ENCODE measurements around the gene TGFBI.
"Not testable (repeated sequence)": the region's sequence is repeated elsewhere in the genome, so short reads cannot be mapped to it uniquely, and the experiment has no call there.

Gene TGFBI

DNA sequence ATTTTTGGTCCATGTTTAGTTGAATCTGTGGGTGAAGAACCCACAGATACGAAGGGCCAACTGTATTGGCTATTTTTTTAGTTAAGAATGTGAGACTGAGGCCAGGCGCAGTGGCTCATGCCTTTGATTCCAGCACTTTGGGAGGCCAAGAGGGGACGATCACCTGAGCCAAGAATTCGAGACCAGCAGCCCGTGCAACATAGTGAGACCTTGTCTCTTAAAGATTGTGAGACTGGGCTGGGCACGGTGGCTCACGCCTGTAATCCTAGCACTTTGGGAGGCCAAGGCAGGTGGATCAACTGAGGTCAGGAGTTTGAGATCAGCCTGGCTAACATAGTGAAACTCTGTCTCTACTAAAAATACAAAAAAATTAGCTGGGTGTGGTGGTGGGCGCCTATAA, 16.2 kb downstream of the TGFBI start:
- not testable (repeated sequence) for DNase-seq (ENCODE audit: low read depth in 2 of 2)

DNA sequence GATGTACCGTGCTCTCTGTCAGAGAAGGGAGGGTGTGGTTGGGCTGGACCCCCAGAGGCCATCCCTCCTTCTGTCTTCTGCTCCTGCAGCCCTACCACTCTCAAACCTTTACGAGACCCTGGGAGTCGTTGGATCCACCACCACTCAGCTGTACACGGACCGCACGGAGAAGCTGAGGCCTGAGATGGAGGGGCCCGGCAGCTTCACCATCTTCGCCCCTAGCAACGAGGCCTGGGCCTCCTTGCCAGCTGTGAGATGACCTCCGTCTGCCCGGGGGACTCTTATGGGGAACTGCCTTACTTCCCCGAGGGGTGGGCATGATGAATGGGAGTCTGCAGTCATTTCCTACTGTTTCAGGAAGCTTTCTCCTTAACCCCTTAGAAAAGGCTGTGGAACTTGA, 17.5 kb downstream of the TGFBI start:
- no peak for DNase-seq (ENCODE audit: low read depth in 2 of 2)

DNA sequence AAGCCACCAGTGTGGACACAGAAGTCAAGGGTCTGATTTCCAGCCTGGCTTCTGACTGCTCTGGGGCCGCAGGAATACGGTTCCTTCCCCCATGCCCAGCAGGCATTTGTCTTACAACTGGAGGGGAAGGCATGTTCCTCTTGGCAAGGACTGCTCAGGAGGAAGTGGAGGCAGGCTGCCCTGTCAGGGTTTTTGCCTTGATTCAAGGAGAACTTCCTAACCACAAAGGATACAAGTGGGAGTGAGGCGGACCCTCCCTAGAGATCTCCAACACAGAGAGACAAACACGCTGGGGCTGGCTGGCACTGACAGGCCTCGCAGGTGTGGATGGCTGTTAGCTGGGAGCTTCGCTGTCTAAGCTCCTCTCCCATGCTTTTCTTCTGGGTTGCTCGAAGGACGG, 19.1 kb downstream of the TGFBI start:
- DNase-seq (ENCODE audit: low read depth in 2 of 2), result no peak

DNA sequence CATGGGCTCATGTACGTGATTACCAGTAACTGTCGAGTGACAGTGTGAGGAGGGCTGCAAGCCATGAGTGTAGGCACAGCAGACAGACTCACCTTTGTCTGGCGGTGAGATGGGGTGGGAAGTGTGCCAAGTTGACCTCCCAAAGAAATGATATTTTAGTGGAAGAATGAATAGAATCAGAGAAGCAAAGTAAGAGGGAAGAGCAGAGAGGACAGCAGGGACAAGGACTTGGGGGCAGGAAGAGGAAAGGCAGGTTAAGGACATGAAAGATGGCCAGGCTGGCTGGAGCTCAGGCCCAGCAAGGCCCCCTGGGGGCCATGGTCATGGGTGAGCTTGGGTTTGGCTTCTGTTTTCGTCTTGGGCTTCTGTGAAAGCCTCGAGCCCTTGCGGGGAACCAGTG, 20.2 kb downstream of the TGFBI start:
- no peak for DNase-seq (ENCODE audit: low read depth in 2 of 2)

DNA sequence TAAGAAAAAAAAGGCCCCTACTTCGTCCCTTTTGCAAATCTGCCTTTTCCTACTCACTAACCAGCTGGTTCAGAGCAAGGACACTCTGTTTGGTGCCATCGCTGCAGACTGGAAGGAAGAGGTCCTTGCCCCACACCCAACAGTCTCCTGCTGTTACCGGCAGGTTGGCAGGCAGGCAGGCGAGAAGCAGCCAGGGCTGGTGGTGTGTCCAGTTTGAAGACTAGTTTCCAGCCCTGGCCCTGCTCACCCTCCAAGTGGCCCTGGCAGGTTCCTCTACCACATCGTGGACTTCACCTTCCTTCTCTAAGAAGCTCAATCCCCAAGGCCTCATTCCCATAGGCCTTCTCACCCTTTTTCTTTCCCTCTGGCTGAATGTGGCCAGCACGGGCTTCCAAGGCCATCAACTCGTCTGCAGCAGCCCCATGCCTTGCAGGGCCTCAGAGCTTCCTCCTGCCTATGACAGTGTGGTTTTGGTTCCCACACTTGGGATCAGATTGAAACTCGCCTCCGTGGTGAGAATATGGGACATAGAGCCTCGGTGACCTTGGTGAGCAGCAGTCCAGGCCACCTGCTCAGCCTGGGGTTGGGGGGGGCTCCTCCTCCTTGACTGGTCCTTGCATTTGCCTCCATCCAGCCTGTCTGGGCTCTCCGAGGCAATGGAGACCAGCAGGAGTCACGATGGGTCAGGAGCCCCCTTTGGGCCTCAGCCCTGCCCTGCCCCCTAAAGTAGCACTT, 22.9 kb downstream of the TGFBI start:
- DNase-seq (ENCODE audit: low read depth in 2 of 2), result no peak

DNA sequence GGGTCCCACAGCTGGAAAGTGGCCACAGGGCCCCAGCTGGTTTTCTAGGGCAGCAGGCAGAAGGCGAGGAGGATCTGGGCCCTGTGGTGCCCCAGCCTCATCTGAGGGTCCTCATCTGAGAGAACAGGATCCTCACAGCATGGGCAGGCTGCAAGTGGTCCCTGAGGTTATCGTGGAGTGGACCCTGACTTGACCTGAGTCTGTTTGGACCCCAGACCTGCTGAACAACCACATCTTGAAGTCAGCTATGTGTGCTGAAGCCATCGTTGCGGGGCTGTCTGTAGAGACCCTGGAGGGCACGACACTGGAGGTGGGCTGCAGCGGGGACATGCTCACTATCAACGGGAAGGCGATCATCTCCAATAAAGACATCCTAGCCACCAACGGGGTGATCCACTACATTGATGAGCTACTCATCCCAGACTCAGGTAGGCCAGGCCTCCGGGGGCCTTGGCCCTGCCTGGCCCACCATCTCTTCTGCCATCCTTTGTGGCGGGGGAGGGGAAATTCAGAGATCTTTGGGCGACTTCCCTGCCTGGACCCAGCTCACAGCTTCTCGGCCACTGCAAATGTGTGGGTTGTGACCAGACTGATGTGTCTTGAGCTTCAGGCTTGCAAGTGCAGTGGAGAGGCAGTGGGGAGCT, 24.0 kb downstream of the TGFBI start:
- no peak for DNase-seq (ENCODE audit: low read depth in 2 of 2)

DNA sequence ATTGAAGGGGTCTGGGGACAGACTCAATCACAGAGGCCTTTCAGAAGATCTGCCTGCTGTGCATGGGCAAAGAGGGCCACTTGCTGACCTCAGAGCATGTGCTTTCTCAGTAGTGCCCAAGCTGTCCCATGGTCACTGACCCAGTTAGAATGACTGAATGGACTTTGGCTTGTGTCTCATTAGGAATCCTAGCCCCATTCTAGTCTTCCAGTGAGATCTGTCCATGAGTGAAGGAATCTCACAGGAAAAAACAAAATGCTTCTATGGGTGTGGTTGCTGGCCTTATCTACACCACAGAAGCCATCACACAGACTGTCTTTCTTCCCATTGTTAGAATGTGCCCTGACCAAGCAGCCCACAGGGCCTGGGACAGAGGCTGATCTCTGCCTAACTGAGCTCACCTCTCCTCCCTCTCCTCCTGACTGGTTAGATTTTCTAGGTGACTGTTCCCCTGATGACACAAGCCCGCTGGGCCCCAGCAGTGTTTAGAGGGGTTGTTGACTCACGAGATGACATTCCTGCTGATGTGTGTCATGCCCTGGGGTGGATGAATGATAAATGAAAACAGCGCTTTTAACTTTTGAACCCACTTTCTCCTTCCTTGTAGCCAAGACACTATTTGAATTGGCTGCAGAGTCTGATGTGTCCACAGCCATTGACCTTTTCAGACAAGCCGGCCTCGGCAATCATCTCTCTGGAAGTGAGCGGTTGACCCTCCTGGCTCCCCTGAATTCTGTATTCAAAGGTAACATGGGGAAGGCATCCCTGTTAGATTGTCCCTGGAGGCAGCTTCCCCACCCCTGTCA, 24.8 kb downstream of the TGFBI start:
- DNase-seq (ENCODE audit: low read depth in 2 of 2), result no peak

DNA sequence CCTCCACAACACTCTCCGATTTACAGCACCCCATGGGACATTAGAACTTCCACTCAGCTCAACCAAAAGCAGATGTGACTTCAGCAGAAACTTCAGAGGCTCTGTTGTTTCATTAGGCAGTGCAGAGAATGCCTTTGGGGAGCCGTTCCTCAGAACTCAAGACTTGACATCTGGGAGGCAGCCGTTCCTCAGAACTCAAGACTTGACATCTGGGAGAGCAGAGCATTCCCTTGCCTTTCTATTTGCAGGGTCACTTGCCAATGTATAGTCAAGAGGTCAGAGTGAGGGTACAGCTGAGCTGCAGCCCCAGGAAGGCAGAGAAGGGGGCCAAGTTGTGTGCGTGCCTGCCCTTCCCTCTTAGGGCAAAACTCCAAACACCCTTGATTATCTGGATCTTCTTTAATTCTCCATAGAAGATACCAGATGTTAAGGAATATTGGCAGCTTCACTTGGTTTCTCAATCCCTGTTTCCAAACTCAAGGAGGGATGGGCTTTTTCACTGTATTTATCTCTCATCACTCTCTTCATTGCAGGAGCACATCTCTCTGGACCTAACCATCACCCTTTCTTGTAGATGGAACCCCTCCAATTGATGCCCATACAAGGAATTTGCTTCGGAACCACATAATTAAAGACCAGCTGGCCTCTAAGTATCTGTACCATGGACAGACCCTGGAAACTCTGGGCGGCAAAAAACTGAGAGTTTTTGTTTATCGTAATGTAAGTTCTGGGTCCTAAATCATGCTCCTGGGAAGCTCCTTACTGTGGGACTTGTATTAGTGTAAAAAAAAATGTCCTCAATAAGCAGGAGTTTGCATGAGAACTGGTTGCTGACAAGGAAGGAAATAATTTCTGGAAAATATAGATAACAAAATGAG, 25.6 kb downstream of the TGFBI start:
- no peak for DNase-seq (ENCODE audit: low read depth in 2 of 2)

DNA sequence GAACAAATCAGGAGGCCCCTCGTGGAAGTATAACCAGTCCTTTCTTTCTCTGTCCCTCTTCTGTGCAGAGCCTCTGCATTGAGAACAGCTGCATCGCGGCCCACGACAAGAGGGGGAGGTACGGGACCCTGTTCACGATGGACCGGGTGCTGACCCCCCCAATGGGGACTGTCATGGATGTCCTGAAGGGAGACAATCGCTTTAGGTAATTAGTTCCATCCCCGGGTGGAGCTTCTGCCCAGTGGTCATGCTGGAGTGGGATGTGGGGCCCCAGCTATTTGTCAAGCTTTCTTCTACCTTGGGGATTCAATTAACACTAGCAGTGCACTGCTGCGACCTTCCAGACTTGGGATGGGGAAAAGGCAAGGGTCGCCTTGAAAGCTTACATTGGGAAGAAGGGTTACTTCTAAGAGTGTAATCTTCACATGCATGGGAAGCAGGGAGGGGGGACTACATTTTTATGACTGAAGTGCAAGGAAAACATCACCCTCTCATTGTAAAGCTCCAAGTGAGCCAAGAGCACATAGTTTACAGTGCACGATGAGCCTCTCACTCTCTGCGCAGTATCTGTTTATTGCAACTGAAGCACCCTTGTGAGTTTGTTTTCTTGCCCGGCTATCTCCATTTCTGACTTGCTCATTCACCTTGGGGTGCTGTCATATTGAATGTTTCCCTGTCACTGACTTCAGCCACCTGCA, 27.0 kb downstream of the TGFBI start:
- DNase-seq (ENCODE audit: low read depth in 2 of 2), result no peak

DNA sequence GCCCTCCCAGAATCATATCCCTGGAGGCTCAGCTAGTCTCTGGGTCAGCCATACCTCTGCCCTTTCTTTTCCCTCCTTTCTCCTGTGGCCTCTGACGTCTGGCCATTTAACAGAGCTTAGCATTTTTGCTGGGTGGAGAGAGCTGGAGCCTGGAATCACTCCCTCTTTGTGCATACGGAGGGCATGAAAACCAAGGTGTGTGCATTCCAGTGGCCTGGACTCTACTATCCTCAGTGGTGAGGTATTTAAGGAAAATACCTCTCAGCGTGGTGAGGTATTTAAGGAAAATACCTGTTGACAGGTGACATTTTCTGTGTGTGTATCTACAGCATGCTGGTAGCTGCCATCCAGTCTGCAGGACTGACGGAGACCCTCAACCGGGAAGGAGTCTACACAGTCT, 27.5 kb downstream of the TGFBI start:
- DNase-seq (ENCODE audit: low read depth in 2 of 2), result no peak

DNA sequence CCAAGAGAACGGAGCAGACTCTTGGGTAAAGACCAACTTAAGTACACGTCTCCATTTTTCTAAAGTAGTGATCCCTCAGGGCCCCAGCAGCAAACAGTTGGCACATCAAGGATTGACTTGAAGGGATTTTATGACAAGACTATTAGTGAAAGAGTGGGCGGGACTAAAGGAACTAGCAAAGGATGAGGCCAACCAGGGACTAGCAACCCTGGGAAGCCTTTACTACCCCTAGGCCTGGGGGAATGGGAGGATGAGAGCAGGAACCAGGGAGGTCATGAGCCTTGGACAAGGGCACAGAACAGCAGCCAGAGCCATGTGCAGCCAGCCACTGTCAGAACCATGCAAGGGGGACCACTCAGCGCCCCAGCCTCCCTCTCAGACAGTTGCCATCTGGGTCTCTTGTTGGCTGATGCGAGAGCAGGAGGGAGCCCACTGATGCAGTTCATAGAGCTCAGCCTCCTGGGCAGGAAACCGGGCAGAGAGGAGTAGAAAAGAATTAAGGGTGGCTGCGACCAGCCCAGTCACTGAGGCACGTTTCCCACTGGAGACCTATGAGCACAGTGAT, 28.1 kb downstream of the TGFBI start:
- DNase-seq (ENCODE audit: low read depth in 2 of 2), result no peak

DNA sequence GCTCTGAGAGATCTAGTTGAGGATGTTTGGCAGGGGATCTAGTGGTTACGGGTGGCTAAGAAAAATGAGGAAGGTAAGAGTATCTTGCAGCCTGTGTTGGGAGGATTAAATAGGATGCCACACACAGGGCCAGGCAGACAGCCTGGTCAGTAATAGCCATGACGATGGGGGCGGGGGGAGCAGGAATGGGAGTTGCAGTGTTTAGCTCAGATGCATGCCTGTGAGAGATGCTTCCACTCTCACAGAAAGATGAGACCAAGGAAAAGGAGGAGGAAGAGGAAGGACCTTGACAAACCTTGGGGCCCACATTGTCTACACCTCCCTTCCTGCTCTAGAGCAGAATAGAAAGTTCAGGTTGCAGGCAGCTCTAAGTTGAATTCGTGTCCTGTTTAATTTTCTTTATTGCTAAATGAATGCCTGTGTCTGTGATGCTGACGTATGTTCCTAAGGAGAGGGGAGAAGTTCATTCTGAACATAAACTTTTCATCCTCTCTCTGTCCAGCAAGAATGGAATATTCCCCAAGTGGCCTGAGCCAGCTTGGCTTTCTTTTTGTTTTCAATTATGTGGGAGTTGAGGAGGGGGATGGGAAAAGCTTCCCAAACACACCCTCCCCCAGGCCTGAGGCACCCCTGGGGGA, 28.7 kb downstream of the TGFBI start:
- no peak for DNase-seq (ENCODE audit: low read depth in 2 of 2)

DNA sequence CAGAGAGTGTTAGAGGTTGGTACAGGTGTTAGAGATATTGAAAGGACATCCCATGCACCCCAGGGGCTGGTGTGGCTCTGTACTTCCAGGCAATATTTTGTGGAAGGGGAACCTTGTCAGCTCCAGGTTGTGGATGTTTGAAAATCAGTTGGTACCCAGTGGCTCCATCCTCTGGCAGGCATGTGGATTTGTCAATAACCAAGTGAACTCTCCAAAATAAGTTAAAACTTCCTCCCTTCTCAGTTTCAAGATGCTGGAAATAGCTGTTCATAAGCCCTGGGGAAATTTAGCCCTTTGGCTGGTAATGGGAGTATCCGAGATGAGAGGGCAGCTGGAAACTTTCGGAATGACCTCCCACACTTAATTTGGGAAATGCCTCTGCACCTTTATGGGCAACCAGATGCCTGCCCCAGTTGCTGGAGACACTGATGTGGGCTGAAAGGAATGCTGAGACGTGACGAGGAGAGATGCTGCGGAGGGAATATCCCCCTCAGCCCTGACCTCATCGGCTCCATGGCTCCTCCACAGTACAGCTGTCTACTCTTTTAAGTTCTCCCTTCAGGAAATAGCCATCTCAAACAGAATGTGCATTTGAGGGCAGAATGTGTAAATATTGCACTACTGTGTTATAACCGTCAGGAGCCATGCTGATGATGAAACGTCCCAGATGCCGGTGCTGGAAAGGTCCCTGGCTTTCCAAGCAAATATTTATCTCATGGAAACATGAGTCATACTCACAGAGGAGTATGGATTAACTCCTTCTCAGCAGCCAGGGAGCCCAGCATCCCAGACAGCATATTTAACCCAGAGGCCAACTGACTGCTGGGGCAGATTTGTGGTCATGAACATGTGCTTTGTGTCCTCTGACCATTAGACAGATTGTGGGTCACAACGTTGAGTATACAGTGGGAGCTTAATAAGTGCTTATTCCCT, 29.5 kb downstream of the TGFBI start:
- no peak for DNase-seq (ENCODE audit: low read depth in 2 of 2)

DNA sequence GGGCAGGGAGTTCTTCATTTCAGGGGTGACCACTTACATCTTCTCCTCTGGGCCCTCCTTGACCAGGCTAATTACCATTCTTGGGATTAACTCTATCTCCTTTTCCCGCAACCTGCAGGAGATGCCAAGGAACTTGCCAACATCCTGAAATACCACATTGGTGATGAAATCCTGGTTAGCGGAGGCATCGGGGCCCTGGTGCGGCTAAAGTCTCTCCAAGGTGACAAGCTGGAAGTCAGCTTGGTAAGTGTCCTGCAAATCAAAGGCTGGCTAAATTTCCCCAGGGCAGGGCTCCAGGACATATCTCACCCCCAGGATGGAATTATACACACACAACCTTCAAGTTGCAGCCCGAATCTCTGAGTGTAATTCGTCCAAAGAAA, 30.2 kb downstream of the TGFBI start:
- no peak for DNase-seq (ENCODE audit: low read depth in 2 of 2)

DNA sequence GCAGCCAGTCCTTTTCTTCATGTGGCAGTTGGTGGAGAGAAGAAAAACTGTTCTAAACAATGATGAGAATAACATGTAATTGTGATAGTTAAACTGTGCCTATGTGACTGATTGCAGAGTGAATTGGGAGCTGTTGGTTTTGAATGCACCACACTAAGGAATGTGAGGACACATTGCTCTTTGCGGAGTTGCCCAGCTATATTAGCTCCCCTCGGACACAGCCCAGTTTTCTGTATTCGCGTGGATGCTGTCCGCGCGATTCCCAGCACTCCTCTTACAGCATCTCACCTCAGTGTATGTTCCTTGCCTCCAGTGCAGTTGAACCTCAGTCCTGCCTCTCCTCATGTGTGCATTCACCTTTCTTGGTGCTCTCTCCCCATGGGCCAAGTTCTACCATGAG, 32.2 kb downstream of the TGFBI start:
- no peak for DNase-seq (ENCODE audit: low read depth in 2 of 2)

DNA sequence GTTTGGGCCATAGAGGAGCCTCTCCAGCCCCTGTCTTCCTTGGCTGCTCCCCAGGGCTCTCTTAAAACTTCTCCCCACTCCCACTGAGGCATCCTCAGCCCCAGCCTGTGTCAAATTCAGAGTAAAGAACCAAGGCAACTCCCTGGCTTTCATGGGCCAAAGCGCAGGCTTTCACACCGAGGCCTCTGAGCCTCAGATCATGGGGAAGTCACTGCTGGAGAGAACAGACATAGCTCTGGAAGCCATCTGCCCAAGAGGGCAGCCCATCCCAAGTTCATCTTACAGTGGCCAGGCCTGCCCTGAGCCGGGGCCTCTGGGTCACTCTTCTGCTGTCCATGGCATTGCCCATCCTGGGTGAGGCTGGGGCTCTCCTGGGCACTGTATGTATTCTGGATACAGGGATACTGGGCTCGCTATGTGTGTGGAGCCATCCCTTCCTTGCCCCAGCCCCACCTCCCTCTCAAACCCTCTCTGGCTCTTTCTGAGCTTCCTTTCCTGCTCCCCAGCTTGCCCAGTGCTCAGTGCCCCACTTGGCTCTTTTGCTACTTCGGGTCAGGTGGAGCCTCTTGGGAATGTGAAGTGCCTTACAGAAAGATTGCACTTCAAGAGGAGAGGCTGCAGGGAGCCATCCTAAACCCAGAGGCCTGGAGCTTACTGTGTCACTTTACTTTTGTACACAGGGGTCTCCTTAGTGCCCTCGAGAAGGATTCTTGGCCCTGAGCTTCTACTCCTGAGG, 33.0 kb downstream of the TGFBI start:
- no peak for DNase-seq (ENCODE audit: low read depth in 2 of 2)

DNA sequence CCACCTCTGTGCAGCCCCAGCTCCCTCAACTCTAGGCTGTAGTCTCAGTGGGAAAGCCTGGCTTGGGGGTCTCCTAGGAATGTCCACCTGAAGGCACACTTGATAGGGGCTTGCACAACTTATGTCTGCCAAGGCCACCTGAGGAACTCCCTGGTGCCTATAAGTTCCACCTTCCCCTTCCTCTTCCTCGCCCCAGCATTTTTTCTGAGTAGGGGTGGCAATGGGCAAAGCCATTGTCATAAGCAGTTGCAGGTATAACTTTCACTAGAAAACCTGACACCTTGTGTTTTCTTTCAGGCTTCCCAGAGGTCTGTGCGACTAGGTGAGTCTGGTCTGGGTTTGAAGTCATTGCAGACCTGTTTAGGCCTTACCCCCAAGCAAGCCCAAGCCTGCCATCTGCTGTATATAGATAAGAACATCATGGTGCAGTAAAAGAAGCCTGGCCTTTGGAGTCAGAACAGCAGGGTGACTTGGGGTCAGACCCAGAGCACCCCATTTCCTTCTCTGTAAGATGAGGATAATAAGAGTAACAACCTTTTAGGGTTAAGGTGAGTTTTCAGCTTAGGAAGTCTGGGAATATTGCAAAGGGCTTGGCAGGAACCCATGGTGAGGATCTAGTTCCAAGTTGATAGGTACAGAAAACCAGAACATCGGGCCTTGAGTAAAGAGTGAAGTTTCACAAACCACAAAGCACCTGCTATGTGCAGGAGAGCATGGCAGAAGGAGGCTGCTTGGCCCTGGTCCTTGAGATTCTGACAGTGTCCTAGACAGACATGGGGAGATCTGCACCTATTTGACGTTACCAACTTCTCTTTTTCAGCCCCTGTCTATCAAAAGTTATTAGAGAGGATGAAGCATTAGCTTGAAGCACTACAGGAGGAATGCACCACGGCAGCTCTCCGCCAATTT, 33.8 kb downstream of the TGFBI start:
- DNase-seq (ENCODE audit: low read depth in 2 of 2), result no peak

Measured in stimulated activated CD8-positive, alpha-beta memory T cell treated with anti-CD3 and anti-CD28 coated beads, Interleukin-15, amount 100 ng/mL, for 4 hours (primary cell).